Right lobe of liver (tissue), 4 donors: ENCODE data around the gene MGAT4C.

Experiments
- POLR2A ChIP-seq: fragments of 450-650 bp; IDR thresholded peaks from one replicate; pipeline ENCODE4 v1.6.1; 2017; ENCODE audit warnings: antibody characterized with exemption, mild to moderate bottlenecking
- TF ChIP-seq, protein P1 (sequence below), 4 donors: fragments of 200-600 bp in 3 of 4; fragments of 450-650 bp in 1 of 4; IDR thresholded peaks; one replicate each; pipeline versions ENCODE4 v1.5.1 to v1.8.0; 2016 to 2022; ENCODE audit warnings: antibody characterized with exemption in 4 of 4, mild to moderate bottlenecking in 2 of 4
- donor health status: DM: no; HTN: no; CAD: no.
- donor health status: DM: no; HTN: no; CAD: no.
- donor health status: DM: no; HTN: yes; CAD: no.

GRCh38 chr12:85985996-85986395 is 270.2 kb downstream of the MGAT4C start:
- no peak for TF ChIP-seq POLR2A
- TF ChIP-seq, protein P1, sequence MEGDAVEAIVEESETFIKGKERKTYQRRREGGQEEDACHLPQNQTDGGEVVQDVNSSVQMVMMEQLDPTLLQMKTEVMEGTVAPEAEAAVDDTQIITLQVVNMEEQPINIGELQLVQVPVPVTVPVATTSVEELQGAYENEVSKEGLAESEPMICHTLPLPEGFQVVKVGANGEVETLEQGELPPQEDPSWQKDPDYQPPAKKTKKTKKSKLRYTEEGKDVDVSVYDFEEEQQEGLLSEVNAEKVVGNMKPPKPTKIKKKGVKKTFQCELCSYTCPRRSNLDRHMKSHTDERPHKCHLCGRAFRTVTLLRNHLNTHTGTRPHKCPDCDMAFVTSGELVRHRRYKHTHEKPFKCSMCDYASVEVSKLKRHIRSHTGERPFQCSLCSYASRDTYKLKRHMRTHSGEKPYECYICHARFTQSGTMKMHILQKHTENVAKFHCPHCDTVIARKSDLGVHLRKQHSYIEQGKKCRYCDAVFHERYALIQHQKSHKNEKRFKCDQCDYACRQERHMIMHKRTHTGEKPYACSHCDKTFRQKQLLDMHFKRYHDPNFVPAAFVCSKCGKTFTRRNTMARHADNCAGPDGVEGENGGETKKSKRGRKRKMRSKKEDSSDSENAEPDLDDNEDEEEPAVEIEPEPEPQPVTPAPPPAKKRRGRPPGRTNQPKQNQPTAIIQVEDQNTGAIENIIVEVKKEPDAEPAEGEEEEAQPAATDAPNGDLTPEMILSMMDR (IDR thresholded peaks at IDR 0.05): no peak
